ENCODE data around the gene ERBIN.

ERBIN gene

DNA sequence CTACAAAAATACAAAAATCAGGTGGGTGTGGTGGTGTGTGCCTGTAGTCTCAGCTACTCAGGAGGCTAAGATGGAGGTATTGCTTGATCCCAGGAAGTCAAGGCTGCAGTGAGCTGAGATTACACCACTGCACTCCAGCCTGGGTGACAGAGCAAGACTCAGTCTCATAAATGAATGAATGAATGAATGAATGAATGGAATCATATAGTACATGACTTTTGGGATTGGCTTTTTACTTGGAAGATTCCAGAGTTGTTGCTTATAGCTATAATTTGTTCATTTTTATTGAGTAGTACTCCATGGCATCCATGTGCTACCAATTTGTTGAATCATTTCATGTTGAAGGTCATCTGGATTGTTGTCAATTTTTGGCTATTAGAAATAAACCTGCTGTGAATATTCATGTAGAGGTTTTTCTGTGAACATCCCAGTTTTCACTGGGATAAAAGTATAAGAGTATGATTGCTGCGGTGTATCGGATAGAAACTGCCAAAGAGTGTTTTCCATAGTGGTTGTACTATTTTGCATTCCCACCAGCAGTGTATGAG is 19.9 kb downstream of the ERBIN start:
- peaks cover 47% of the 10 kb centered on the region for H3K36me3 ChIP-seq (ENCODE audit: insufficient read depth, low read length)
- no peaks in the 10 kb centered on the region for H3K27me3 ChIP-seq (ENCODE audit: insufficient read depth, low read length, poor library complexity)
- no peak overlapping the region for H3K9ac ChIP-seq (ENCODE audit: low read depth, low read length)
- peaks cover 100% of the 10 kb centered on the region for H3K79me2 ChIP-seq (ENCODE audit: insufficient read depth, low read length)
- DNase-seq (no peak), ATAC-seq (ENCODE audit: insufficient read depth, low read depth) (no peak)
- no peak overlapping the region for H3K27ac ChIP-seq (ENCODE audit: low read length)
- no peak overlapping the region for H3K4me2 ChIP-seq (ENCODE audit: insufficient read depth, low read length)
- H3K4me3 ChIP-seq (ENCODE audit: low read depth in 1 of 2, low read length in 2 of 2), result no peak overlapping the region
- peaks cover 60% of the 10 kb centered on the region; the same call in 1 of the 2 replicates for H4K20me1 ChIP-seq (ENCODE audit: insufficient read depth, low read length)
- H3K9me3 ChIP-seq (ENCODE audit: insufficient read depth, low read length, severe bottlenecking), result no peaks in the 10 kb centered on the region
- H2AFZ ChIP-seq (ENCODE audit: low read depth, low read length), result no peak overlapping the region
- H3K4me1 ChIP-seq (ENCODE audit: insufficient read depth, low read length), result no peaks in the 10 kb centered on the region
- no peak for TF ChIP-seq EZH2 (IDR thresholded peaks at IDR 0.05; ENCODE audit: borderline replicate concordance, low read depth, low read length, severe bottlenecking)
- no peak for TF ChIP-seq CTCF (IDR thresholded peaks at IDR 0.05; ENCODE audit: borderline replicate concordance, extremely low read depth, low read length, poor library complexity, severe bottlenecking)

- Histone ChIP-seq H3K4me3 (ENCODE audit: low read depth in 1 of 2, low read length in 2 of 2) (no peak overlapping the region), H3K79me2 (ENCODE audit: insufficient read depth, low read length) (peaks cover 100% of the 10 kb centered on the region), H3K9me3 (ENCODE audit: insufficient read depth, low read length, severe bottlenecking) (no peaks in the 10 kb centered on the region), H2AFZ (ENCODE audit: low read depth, low read length) (no peak overlapping the region), H3K4me2 (ENCODE audit: insufficient read depth, low read length) (no peak overlapping the region), H3K4me1 (ENCODE audit: insufficient read depth, low read length) (no peaks in the 10 kb centered on the region), H3K27ac (ENCODE audit: low read length) (no peak overlapping the region), H3K9ac (ENCODE audit: low read depth, low read length) (no peak overlapping the region), H4K20me1 (ENCODE audit: insufficient read depth, low read length) (peaks cover 63% of the 10 kb centered on the region; the same call in 1 of the 2 replicates), H3K36me3 (ENCODE audit: insufficient read depth, low read length) (peaks cover 48% of the 10 kb centered on the region), H3K27me3 (ENCODE audit: insufficient read depth, low read length, poor library complexity) (no peaks in the 10 kb centered on the region)
- no peak for DNase-seq
- TF ChIP-seq EZH2 (IDR thresholded peaks at IDR 0.05; ENCODE audit: borderline replicate concordance, low read depth, low read length, severe bottlenecking) (no peak), CTCF (IDR thresholded peaks at IDR 0.05; ENCODE audit: borderline replicate concordance, extremely low read depth, low read length, poor library complexity, severe bottlenecking) (no peak)
- ATAC-seq (ENCODE audit: insufficient read depth, low read depth), result no peak
These were observed 21.9 kb downstream of the ERBIN start for GRCh38 chr5:65948115-65948747.

- peaks cover 100% of the 10 kb centered on the region for H3K79me2 ChIP-seq (ENCODE audit: insufficient read depth, low read length)
- H3K4me1 ChIP-seq (ENCODE audit: insufficient read depth, low read length), result no peaks in the 10 kb centered on the region
- H3K36me3 ChIP-seq (ENCODE audit: insufficient read depth, low read length), result peaks cover 34% of the 10 kb centered on the region
- H4K20me1 ChIP-seq (ENCODE audit: insufficient read depth, low read length), result peaks cover 53% of the 10 kb centered on the region; the same call in 1 of the 2 replicates
- no peak overlapping the region for H3K4me3 ChIP-seq (ENCODE audit: low read depth in 1 of 2, low read length in 2 of 2)
- H3K27ac ChIP-seq (ENCODE audit: low read length), result no peak overlapping the region
- ATAC-seq (ENCODE audit: insufficient read depth, low read depth) (no peak), DNase-seq (no peak)
- TF ChIP-seq EZH2 (IDR thresholded peaks at IDR 0.05; ENCODE audit: borderline replicate concordance, low read depth, low read length, severe bottlenecking), result no peak
- no peak for TF ChIP-seq CTCF (IDR thresholded peaks at IDR 0.05; ENCODE audit: borderline replicate concordance, extremely low read depth, low read length, poor library complexity, severe bottlenecking)
- no peak overlapping the region for H3K4me2 ChIP-seq (ENCODE audit: insufficient read depth, low read length)
- peaks cover 2% of the 10 kb centered on the region for H3K9me3 ChIP-seq (ENCODE audit: insufficient read depth, low read length, severe bottlenecking)
- H3K27me3 ChIP-seq (ENCODE audit: insufficient read depth, low read length, poor library complexity), result no peaks in the 10 kb centered on the region
- no peak overlapping the region for H2AFZ ChIP-seq (ENCODE audit: low read depth, low read length)
- no peak overlapping the region for H3K9ac ChIP-seq (ENCODE audit: low read depth, low read length)
These were observed 25.0 kb downstream of the ERBIN start for GRCh38 chr5:65951330-65951729.

Data from DND-41 (cell line).